Umbilical cord (tissue), 2 donors: ENCODE results near the gene FKBP4. TPM values are rescaled to one million over a fixed set of nuclear protein-coding genes. Genes with fewer than 3 reads are reported as not detected.

Experiments used
- DNase-seq: peaks from one replicate; pipeline ENCODE4 v3.0.0-alpha.2; 2015; ENCODE audit warnings: low spot score
- total RNA-seq: library from RNA; depleted of rRNA; stranded (reverse); fragments of >200 nt; gene quantifications from one replicate; pipeline ENCODE4 v1.2.3, GENCODE V29; 2014; ENCODE audit warnings: low replicate concordance; ENCODE audit not compliant: insufficient read depth

Gene FKBP4
- total RNA-seq, 1 donor from 2014 or later, result 73.2 TPM

DNA sequence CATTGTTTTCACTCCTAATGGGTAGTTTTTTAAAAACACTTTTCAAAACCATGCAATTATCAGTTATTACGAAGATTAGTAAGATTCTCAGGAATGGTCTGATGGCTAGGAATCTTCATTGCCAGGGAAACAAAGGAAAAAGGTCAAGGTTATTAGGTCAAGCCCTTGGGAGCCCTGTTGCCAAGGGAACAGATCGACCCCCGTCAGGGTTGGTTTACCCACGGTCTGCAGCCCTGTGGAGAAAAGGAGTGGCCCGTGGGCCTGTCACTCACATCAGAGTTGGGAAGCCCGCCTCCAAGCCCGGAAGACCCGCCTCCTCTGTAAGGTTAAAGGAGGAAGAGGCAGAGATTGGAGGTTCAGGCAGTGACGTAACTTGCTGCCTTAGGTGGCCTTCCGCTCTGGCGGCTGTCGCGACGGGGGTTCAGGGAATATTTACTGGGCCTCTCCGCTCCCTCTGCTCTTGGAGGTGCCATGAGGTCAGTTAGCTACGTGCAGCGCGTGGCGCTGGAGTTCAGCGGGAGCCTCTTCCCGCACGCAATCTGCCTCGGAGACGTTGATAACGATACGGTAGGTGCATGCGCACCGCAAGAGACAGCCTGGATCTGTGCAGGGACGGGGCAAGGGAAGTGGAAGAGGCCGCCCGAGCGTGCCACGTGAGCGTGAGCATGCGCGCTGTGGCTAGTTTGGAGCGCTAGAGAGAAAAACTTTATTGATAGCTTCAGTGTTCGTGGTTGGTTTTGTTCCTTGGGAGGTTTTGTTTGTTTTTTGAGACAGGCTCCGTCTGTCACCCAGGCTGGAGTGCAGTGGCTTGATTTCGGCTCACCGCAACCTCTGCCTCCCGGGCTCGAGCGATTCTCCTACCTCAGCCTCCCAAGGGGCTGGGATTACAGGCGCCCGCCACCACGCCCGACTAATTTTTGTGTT lies 17.8 kb downstream of the FKBP4 start, which contains the start of gene ITFG2:
Gene ITFG2 (plus strand): TSS at position 379 of the 924 bp plus-strand sequence. CDS start 93 bp downstream, at position 472.
- peak; percentile 100 for DNase-seq

GRCh38 chr12:2813214-2814185 lies 18.7 kb downstream of the FKBP4 start:
- DNase-seq, result peak; percentile 79

DNA sequence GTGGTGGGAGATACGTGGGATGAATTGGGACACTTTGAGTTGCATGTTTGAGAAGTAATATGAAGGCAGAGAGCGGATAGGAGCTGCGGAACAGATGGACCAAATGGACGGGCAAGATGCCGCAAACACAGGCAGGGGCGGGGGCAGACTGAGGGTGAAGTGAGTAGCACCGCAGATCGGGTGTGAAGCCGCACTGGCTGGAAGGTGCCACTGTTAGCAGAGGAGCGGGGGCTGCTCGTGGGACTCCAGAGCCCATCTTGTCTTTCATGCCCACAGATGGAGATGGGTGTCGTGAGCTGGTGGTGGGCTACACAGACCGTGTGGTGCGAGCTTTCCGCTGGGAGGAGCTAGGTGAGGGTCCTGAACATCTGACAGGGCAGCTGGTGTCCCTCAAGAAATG lies 25.0 kb downstream of the FKBP4 start:
- DNase-seq, result no peak

DNA sequence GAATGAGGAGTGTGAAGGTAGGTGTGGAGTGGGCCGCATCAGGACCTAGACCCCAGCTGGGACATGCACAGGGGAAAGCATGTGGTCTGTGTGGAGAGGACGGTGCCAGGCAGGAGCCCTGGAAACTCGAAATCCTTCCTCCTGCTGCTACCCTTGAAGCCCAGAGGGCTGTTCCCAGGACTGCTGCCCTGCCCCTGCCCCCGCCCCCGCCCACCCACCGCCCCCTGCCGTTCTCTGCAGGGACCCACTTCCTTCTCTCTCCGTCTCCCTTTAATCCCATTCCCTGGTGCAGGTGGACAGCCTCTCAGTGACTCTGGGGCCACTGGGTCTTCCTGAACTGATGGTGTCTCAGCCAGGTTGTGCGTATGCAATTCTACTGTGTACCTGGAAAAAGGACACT lies 25.7 kb downstream of the FKBP4 start:
- DNase-seq, result no peak

DNA sequence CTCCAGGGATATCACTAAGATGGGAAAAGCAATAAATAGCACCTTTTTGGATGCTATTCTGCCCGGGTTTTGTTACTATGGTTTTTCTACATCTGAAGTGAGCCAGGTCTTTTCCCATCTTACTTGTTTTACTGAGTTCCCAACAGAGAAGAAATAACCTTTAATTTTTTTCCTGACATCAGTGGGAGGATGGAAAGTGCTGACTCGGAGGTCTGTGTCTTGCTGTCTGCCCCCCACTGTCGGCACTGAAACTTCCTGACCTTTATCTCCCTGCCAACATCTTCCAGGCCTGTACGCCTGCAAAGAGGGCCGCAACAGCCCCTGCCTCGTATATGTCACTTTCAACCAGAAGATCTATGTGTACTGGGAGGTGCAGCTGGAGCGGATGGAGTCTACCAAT lies 28.7 kb downstream of the FKBP4 start:
- no peak for DNase-seq

GRCh38 chr12:2824541-2824940 lies 29.8 kb downstream of the FKBP4 start:
- DNase-seq, result no peak

DNA sequence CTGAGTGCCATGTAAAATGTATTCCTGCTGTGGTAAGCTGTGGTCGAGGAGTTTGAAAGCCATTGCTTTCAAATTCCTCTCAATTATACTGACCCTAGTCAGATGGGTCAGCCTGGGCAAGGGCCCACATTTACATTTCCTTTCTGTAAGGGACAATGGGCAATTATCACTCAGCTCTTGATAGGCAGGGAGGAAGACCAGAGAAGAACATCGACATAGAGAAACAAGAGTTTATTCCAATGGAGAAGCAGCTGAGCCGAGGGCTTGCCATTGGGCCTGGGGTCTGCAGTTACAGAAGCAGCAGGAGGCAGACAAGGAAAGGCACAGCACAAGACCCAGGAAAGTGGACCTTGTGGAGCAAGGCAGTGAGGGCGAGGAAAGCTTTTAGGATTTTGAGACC lies 30.4 kb downstream of the FKBP4 start:
- no peak for DNase-seq

DNA sequence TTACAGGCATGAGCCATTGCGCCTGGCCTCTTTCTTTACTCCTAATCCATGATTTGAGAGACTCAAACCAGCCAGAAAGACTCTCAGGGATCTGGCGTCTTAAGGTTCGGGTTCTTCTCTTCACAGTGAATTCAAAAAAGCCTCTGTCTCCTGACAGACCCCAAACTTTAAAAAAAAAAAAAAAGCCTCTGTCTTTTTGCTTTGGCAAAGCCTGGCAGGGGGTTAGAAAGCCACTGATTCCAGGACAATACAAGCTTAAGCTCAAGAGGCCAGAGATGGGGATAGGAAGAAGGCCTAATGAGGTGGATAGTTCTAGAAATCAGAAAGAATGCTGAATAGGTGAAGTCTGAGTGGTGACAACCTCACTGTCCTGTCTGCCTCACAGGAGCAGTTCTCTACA lies 31.3 kb downstream of the FKBP4 start:
- DNase-seq, result no peak

DNA sequence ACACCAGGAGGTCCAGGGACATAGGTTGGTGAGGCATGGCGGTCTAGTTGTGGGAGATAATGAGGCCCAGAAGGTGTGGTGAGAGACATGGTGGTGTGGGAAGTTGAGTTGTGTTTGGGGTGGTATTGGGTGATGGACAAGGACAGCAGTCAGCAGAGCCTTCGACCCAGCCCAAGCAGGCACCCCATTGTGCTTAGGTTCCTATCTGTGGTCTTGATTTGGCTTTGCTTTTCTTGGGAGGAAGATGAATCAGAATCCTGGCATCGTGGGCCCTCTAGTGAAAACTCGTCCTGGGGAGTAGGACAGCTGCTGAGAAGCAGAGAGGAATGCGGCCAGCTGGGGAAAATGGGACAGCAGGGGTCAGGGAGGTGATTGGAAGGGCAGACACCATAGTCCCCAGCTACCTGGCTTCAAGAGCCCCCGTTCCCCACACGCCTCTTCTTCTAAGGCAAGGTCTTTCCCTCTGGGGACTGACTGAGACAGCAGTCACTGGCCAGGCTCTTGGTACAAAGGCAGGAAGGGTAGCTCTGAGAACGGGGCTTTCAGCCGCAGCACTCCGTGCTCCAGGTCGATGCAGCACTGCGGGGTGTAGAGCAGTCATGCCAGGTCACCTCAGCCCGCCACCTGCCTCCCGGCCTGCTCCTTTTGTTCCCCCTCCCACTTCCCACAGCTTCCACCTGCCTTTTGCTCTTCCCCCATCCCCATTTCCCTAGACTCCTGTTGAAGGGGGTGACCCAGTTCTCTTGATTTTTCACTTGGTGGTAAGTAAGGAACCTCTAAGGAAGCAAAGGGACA lies 32.1 kb downstream of the FKBP4 start:
- DNase-seq, result no peak

- no peak for DNase-seq
Measured at GRCh38 chr12:2829275-2829674, 34.5 kb downstream of the FKBP4 start.

- no peak for DNase-seq
Measured at GRCh38 chr12:2832550-2833127, 37.9 kb downstream of the FKBP4 start.

DNA sequence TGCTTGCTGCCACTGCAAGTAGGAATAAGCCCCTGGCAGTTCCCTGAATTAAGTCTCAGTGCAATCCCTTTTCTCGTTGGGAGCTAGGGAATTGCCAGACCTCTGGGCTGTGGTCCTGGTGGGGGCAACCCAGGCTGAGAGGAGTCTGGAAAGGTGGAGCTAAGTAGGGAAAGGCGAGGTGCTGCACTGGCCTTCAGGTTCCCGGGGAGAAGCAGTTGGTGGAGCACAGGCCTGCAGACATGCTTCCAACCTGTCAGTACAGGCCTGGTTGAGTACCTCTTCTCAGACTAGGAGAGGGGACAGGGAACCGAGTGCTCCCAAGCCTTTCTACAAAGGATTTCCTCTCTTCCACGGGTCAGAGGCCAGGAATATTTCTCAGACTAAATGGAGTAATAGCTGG lies 38.6 kb downstream of the FKBP4 start:
- DNase-seq, result no peak

- DNase-seq, result no peak
Measured at GRCh38 chr12:2833810-2834209, 39.0 kb downstream of the FKBP4 start.

DNA sequence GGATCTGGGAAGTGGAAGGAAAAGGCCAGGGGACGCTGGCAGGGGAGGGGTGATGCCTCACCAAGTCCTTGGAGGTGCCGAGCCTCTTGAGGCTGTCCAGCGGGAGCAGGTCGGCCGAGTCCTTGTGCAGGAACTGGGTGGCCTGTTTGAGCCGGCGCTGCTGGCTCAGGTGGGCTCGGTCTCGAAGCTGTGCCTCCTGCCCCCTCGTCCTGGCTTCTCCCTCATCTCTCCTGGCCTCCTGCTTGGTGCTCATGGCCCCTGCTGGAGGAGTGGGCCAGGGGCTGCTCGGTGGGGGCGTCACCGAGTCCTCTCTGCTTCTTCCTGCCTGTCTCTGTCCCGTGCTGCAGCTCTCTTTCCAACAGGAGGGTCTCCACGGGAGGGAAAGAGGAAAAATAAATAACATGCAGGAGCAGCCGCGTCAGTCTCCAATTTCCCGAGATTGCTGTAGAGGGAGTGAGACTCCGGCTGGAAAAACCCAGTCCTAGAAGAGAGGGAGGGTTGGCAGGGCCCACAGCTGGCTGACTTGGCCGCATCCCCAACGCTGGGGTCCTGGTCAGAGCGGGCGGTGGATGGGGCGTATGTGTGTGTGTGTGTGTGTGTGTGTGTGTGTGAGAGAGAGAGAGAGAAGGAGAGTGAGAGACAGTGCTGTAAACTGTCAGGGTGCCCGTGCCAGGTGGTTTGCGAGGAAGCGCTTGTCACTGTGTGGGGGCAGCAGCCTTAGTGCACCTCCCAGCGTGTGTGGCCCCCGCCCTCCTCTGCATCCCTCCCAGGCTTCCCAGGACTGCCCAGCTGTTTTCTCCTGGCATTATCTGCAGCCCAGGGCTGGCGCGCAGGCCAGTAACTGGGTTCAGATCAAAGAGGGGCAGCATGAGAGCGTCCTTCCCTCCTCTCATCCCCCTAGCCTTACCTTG lies 40.1 kb downstream of the FKBP4 start, which contains the start of gene NRIP2:
Gene NRIP2 (minus strand): TSS at position 455 of the 911 bp plus-strand sequence. CDS start 52 bp downstream, at position 403.
- peak; percentile 81 for DNase-seq

DNA sequence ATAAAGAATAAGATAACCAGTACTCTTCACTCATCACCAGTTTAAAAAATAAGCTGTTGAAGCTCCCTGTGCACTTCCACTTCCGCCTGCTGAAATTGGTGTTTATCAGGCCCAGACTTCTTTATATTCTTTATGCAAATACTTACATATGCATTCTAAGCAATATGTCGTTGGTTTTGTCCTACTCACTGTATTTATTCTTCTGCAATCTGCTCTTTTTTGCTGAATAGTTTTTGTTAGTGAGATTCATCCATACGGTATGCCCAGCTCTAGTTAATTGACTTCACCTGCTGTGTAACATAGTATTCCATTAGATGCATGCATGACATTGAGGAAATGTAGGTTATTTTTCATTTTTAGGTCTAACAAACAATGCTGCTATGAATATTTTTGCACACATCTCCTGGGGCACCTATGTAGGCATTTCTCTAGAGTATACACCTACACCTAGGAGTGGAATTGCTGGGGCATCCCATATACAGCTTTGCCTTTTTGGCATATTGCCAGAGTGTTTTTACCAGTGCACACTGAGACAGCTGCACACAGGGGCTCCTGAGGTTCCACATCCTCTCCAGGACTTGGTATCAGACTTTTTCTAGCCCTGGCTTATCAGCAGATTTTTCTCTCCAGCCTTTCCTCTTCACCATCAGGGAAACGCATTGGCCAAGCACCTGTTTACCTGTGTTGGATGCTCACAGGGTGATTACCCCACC lies 41.1 kb downstream of the FKBP4 start:
- no peak for DNase-seq

DNA sequence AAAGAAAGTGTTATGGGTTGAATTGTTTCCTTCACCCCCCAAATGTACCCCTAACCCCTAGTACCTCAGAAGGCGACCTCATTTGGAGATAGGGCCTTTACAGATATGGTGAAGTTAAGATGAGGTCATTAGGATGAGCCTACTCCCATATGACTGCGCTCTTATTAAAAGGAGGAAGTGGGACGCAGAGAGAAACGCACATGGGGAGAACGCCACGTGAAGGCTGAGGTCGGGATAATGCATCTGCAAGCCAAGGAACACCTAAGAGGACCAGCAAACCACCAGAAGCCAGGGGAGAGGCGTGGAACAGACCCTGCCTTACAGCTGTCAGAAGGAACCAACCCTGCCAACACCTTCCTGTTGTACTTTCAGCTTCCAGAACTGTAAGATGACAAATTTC lies 41.8 kb downstream of the FKBP4 start:
- no peak for DNase-seq

DNA sequence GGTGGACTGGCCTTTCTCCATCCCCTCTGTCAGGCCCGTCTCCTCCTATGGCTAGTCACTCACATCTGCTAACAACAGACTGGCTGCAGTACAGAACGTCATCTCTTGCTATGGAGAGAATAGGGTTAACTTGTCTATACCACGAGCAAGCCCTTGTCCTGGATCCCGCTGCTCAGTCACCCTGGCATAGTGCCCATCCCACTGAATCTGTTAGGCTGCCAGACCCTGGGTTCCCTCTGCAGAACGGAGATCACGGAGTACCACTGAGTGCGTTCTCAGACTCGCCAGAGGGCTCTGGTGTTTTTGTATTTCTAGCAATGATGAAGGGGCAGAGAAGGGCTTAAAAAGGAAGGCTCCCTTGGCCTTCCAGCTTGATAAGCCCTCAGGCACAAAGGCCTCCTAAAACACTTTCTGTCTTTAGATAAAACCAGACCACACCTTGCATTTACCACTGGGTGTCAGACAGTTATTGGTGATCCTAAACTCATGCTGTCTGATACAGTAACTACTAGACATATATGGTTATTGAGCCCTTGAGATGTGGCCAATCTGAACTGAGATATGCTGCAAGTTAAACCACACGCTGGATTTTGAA lies 46.4 kb downstream of the FKBP4 start:
- DNase-seq, result no peak

GRCh38 chr12:2842948-2843347 lies 48.2 kb downstream of the FKBP4 start:
- no peak for DNase-seq

- DNase-seq, result no peak
Measured at GRCh38 chr12:2844786-2845185, 50.0 kb downstream of the FKBP4 start.
